SW480 (cell line): ENCODE data around the gene ASB10.
A peak's percentile ranks its signal among the peaks of the same experiment; 100 is the strongest.

Source experiments
- DNase-seq: peaks from one replicate; pipeline ENCODE4 v3.0.0-alpha.2; 2016; ENCODE audit warnings: low spot score

ASB10 gene

GRCh38 chr7:151210087-151210854, 23.2 kb upstream of the ASB10 start, which contains the start of gene H2BK1:
TSS of gene H2BK1 (minus strand) at chr7:151210488. CDS start at chr7:151210318, 170 bp downstream.
- DNase-seq = no peak

GRCh38 chr7:151209588-151209987, 22.5 kb upstream of the ASB10 start:
- DNase-seq = no peak

- no peak for DNase-seq
Measured at GRCh38 chr7:151208253-151208862, 21.3 kb upstream of the ASB10 start.

GRCh38 chr7:151207804-151208203, 20.8 kb upstream of the ASB10 start:
- DNase-seq = no peak

GRCh38 chr7:151207315-151207714, 20.3 kb upstream of the ASB10 start:
- no peak for DNase-seq

GRCh38 chr7:151206914-151207313, 19.9 kb upstream of the ASB10 start:
- peak; percentile 46 for DNase-seq

- no peak for DNase-seq
Measured at GRCh38 chr7:151205730-151206129, 18.7 kb upstream of the ASB10 start.

GRCh38 chr7:151204383-151205032, 17.5 kb upstream of the ASB10 start:
- no peak for DNase-seq

- no peak for DNase-seq
Measured at GRCh38 chr7:151202836-151203235, 15.8 kb upstream of the ASB10 start.

- no peak for DNase-seq
Measured at GRCh38 chr7:151201751-151202150, 14.7 kb upstream of the ASB10 start.

- no peak for DNase-seq
Measured at GRCh38 chr7:151201344-151201743, 14.3 kb upstream of the ASB10 start.

GRCh38 chr7:151198945-151199848, 12.1 kb upstream of the ASB10 start:
- no peak for DNase-seq

- DNase-seq = no peak
Measured at GRCh38 chr7:151197932-151198331, 10.9 kb upstream of the ASB10 start.

- no peak for DNase-seq
Measured at GRCh38 chr7:151195616-151196450, 8.8 kb upstream of the ASB10 start.

GRCh38 chr7:151194188-151194587, 7.1 kb upstream of the ASB10 start:
- DNase-seq = no peak

- no peak for DNase-seq
Measured at GRCh38 chr7:151193203-151193978, 6.3 kb upstream of the ASB10 start.

GRCh38 chr7:151192002-151192539, 5.0 kb upstream of the ASB10 start:
- DNase-seq = no peak

- DNase-seq = no peak
Measured at GRCh38 chr7:151191544-151191943, 4.5 kb upstream of the ASB10 start.

- no peak for DNase-seq
Measured at GRCh38 chr7:151189038-151189437, 2.0 kb upstream of the ASB10 start.

GRCh38 chr7:151188252-151188542, 1.1 kb upstream of the ASB10 start:
- no peak for DNase-seq
